ENCODE measurements around the gene GCNT1. TPM values are rescaled to one million over a fixed set of nuclear protein-coding genes. Genes with fewer than 3 reads are reported as not detected.

Gene GCNT1
- total RNA-seq, 2 experiments from 2014 or later = 3.5 to 4.9 TPM

GRCh38 chr9:76424491-76424890, 34.5 kb upstream of the GCNT1 start:
- intact Hi-C loops (cut with micrococcal nuclease) = loop anchor here (2.0 kb wide), 1 partner anchor 14 kb away; no protein-coding TSS in a partner anchor
- TF ChIP-seq CTCF (IDR thresholded peaks at IDR 0.05) = no peak
- H3K4me1 Mint-ChIP-seq (ENCODE audit: low read depth) = peaks cover 14% of the 10 kb centered on the region
- H3K9me3 Mint-ChIP-seq = peaks cover 2% of the 10 kb centered on the region
- ChIA-PET POLR2A (interaction anchor here (0.6 kb wide), 1 partner anchor 14 kb away, joined by 3 read pairs; no protein-coding TSS in a partner anchor), CTCF (interaction anchor here (1.6 to 2.5 kb wide), 2 partner anchors 17 to 30 kb away, joined by 6 to 9 read pairs; partner anchors contain the start of gene RFK)
- H3K36me3 Mint-ChIP-seq (ENCODE audit: low read depth) = no peaks in the 10 kb centered on the region
- H3K4me3 Mint-ChIP-seq = no peak overlapping the region
- DNase-seq = no peak
- H3K27ac Mint-ChIP-seq = peak overlapping the region; percentile 68
- no peaks in the 10 kb centered on the region for H3K27me3 Mint-ChIP-seq
- ATAC-seq = peak; percentile 89

- CTCF ChIA-PET = interaction anchor here (2.5 kb wide), 1 partner anchor 32 kb away, joined by 9 read pairs; the partner anchor contains the start of gene RFK
- POLR2A ChIA-PET = no interaction called here
- peaks cover 14% of the 10 kb centered on the region for H3K4me1 Mint-ChIP-seq (ENCODE audit: low read depth)
- ATAC-seq (no peak), DNase-seq (no peak)
- no peaks in the 10 kb centered on the region for H3K27me3 Mint-ChIP-seq
- H3K36me3 Mint-ChIP-seq (ENCODE audit: low read depth) = no peaks in the 10 kb centered on the region
- no peak for TF ChIP-seq CTCF (IDR thresholded peaks at IDR 0.05)
- intact Hi-C loops (cut with micrococcal nuclease) = loop anchor here (2.0 kb wide), 1 partner anchor 13 kb away; no protein-coding TSS in a partner anchor
- H3K27ac Mint-ChIP-seq = no peak overlapping the region
- peaks cover 2% of the 10 kb centered on the region for H3K9me3 Mint-ChIP-seq
- H3K4me3 Mint-ChIP-seq = no peak overlapping the region
Observed at GRCh38 chr9:76425677-76426453, 33.1 kb upstream of the GCNT1 start.

- no peak overlapping the region for H3K4me3 Mint-ChIP-seq
- DNase-seq (no peak), ATAC-seq (no peak)
- intact Hi-C loops (cut with micrococcal nuclease) = no loop called here
- ChIA-PET POLR2A (interaction anchor here (0.8 kb wide), 2 partner anchors 12 to 15 kb away, joined by 3 read pairs; no protein-coding TSS in a partner anchor), CTCF (no interaction called here)
- H3K4me1 Mint-ChIP-seq (ENCODE audit: low read depth) = peaks cover 14% of the 10 kb centered on the region
- H3K36me3 Mint-ChIP-seq (ENCODE audit: low read depth) = no peaks in the 10 kb centered on the region
- H3K27ac Mint-ChIP-seq = no peak overlapping the region
- peaks cover 2% of the 10 kb centered on the region for H3K9me3 Mint-ChIP-seq
- no peaks in the 10 kb centered on the region for H3K27me3 Mint-ChIP-seq
- no peak for TF ChIP-seq CTCF (IDR thresholded peaks at IDR 0.05)
Observed at GRCh38 chr9:76426807-76427419, 32.1 kb upstream of the GCNT1 start.

GRCh38 chr9:76431601-76432000, 27.4 kb upstream of the GCNT1 start:
- Mint-ChIP-seq H3K27ac (no peak overlapping the region), H3K9me3 (no peaks in the 10 kb centered on the region), H3K27me3 (peaks cover 3% of the 10 kb centered on the region), H3K4me1 (ENCODE audit: low read depth) (peaks cover 5% of the 10 kb centered on the region), H3K4me3 (no peak overlapping the region), H3K36me3 (ENCODE audit: low read depth) (no peaks in the 10 kb centered on the region)
- ATAC-seq (no peak), DNase-seq (no peak)
- CTCF ChIA-PET = no interaction called here
- POLR2A ChIA-PET = no interaction called here
- intact Hi-C loops (cut with micrococcal nuclease) = loop anchor here (10.0 kb wide), 1 partner anchor 143 kb away; no protein-coding TSS in a partner anchor
- no peak for TF ChIP-seq CTCF (IDR thresholded peaks at IDR 0.05)
